SK-MEL-5 (cell line): ENCODE measurements around the gene ADAMTS17. TPM values are rescaled to one million over a fixed set of nuclear protein-coding genes. Genes with fewer than 3 reads are reported as not detected.

Experiments used
- DNase-seq: peaks from one replicate; pipeline ENCODE4 v3.0.0-alpha.2; 2016; ENCODE audit warnings: low read depth, low spot score
- in situ Hi-C: cut with HindIII; loops from 2 replicates; pipeline ENCODE4 v1.10.0; 2016; ENCODE audit warnings: low sequenced_read_pairs, high pct_unique_total_duplicates, low pct_unique_long_range_greater_than_20kb
- total RNA-seq: library from RNA; depleted of rRNA; stranded (reverse); fragments of >200 nt; shearing (Covaris generic); gene quantifications from 2 replicates; pipeline ENCODE4 v1.2.3, GENCODE V29; 2014

Gene ADAMTS17
- total RNA-seq, 1 experiment from 2014 or later: 1.8 TPM

GRCh38 chr15:100005013-100005412 is 336.8 kb downstream of the ADAMTS17 start:
- in situ Hi-C loops: no loop called here
- DNase-seq: no peak

DNA sequence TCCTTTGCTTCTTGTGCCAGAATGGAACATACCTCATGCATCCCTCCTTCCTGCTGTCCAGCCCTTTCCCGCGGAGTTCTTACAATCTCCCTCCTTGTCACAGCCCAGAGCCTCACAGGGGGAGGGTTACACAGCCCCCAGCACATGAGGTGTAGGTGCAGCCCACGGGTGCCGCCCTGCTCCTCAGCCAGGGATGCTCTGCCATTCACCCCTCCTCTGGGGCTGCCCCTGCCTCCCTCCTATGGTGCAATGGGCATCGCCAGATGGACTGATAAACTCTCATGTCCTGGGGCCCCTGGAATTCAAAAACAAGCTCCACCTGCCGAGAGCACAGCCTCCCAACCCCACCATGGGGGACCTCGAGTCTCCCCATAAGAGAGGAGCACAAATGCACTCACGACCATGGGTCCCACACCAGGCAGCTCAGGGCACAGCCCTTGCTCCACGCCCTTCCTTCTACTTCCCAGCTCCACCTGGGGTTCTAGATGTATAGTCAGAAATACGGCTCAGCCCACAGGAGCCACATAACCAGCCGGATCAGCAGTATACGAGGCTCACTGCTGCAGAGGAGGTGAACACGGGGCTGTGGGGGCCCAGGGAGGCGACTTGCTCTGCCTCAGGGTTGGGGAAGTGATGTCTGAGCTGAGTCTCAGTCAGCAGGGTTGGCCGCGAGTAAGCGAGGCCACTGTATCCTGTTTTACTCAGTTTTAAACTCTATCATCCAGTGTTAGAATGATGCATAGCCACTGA is 338.8 kb downstream of the ADAMTS17 start:
- no peak for DNase-seq
- in situ Hi-C loops: no loop called here

DNA sequence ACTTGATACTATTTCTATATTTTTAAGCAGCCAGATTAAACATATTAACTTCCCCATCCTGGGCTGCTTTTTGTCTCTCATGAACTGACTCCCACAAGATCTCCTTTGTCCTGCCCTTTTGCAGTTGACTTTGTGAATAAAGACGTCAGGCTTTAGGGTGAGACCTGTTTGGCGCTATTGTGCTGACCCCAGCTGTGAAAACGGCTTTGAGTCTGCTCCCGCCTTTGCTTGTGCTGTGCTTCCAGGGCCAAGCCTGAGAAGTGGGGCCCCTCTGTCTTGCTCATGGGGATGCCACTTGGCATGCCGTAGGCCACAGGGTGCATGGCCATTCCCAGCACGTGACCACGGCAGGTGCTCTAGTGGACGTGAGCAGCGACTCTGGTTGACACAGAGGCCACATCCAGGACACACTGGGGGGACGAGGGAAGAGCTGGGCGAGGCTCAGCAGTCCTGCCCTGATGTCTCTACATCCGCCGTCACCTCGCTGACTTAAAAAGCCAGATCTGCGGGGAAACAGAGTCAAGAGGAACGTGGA is 339.6 kb downstream of the ADAMTS17 start:
- in situ Hi-C loops: no loop called here
- peak; percentile 9 for DNase-seq

GRCh38 chr15:100001405-100001804 is 340.4 kb downstream of the ADAMTS17 start:
- no peak for DNase-seq
- in situ Hi-C loops: no loop called here

DNA sequence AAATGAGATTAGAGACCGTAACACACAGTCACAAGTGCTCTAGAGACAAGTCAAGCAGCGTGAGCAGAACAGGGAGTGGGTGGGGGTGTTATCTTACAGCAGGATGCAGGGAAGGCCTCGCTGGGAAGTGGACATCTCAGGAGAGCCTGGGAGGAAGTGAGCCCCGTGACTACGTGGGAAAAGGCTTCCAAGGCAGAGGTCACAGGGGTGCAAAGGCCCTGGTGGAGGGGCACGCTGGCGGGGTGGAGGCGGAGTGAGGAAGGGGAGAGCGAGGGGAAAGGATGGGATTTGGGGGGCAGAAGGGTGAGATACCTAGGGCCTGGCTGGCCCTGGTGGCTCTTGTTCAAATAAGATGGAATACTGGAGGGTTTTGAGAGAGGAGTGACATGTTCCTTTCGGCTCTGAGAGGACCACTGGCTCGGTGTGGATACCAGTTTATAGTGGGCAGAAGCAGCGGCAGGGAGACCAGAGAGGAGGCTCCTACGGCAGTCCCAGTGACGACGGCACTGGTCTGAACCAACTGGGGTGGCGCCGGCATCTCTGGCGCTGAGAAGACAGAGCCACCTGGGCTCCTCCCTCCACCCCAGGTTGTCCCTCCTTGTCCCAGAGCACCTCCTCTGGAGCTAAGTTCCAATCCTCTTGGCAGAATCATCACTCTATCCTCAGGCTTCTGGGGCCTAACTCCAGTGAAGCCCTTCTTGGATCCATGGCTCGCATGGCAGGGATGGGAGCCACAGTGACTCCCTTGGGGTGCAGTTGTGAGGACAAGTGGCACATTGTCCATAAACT is 342.3 kb downstream of the ADAMTS17 start:
- no peak for DNase-seq
- in situ Hi-C loops: no loop called here

DNA sequence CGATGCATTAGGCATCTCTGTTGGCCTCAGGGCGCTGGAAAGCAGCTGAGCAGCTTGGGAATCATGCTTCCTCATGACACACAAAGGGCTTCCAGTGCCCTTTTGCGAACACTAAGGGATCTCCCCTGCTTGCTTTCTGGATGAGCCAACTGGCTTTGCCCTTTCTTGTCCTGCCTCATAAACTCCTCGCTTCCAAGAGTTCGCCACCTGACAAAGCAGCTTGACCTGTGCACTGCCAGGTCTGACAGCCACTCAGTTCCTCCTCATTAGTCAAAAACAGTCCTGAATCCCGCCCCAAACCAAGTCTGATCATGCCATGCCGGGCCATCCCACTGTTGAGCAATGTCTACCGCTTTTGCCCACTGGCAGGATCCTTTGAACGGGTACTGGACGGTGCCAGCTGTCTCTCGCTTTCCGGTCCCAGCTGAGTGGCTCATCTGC is 343.1 kb downstream of the ADAMTS17 start:
- in situ Hi-C loops: no loop called here
- peak; percentile 57 for DNase-seq

GRCh38 chr15:99997112-99997651 is 344.6 kb downstream of the ADAMTS17 start:
- no peak for DNase-seq
- in situ Hi-C loops: no loop called here

GRCh38 chr15:99996660-99997059 is 345.1 kb downstream of the ADAMTS17 start:
- DNase-seq: no peak
- in situ Hi-C loops: no loop called here

GRCh38 chr15:99995543-99995942 is 346.2 kb downstream of the ADAMTS17 start:
- in situ Hi-C loops: no loop called here
- DNase-seq: no peak

DNA sequence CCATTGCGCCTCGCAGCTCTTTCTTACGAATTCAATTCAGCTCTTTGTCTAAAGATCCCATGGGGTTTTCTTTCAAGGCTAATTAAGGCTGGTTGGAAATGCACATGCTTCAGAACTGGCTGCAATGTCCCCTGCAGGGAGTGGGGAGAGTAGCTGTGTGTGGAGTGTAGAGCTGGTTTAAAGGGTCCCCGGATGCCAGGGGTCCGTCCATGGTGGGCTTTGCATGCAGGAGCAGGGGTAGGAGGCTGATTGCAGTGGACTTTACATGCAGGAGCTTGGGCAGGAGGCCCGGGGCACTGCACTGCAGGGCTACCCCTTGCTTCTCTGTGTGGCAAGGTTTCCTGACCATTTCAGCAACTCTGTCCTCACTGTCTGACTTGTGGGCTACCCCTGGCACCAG is 346.9 kb downstream of the ADAMTS17 start:
- in situ Hi-C loops: no loop called here
- DNase-seq: peak; percentile 40

DNA sequence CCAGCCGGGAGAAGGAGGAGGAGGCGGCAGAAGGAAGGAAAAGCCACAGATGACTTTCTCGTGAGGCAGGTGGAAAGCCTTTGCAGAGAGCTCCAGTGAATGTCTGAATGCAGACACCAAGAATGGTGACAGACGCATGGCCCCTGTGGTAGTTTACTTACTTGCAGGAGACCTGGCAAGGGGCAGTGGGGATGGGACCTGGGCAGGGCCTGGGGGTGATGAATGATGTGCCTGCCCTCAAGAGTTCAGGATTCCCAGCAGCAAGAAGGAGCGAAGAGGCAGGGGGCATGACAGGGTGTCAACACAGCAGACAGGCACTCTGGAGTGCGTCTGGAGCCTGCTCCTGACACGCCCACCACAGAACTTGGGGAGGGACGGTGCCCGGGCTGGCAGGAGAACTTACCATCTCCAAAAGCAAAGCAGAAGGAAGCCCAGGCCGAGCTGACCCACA is 348.1 kb downstream of the ADAMTS17 start:
- no peak for DNase-seq
- in situ Hi-C loops: no loop called here

DNA sequence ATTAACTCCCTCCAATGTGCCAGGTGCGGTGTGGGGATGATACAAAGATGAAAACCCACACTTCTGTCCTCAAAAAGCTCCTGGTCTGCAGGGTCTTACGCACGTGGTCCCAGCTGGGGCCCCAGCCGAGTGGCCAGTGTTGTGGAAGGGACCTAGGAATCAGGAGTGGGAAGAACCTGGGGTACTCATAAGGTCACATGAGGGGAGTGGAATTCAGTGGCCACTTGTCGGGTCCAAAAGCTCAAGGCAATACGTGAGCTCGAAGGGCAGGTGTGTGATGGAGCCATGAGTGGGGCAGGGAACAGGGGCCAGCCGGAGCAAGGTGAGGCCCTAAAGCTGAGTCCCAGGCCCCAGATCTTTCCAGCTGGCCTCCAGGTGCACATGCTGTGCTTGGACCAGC is 348.5 kb downstream of the ADAMTS17 start:
- no peak for DNase-seq
- in situ Hi-C loops: no loop called here

- in situ Hi-C loops: no loop called here
- DNase-seq: no peak
These were observed 349.1 kb downstream of the ADAMTS17 start for GRCh38 chr15:99992611-99993231.

DNA sequence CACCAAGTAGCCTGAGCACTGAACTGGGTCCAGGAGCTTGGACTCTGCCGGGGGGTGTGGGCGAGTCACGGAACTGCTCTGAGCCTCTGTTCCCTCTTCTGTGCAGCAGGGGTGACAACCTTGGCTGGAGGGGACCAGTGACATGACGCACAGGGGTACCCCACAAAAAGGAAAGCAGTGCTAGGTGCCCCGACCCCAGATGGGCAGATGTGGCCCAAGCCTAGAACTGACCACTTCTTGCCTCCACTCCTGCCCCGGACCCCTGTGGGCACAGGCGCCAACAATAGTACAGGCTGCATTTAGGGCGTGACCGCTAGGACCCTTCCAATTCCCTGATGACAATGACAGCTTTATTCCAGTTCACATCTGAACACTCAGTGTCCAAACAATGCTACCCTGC is 352.7 kb downstream of the ADAMTS17 start:
- no peak for DNase-seq
- in situ Hi-C loops: no loop called here

DNA sequence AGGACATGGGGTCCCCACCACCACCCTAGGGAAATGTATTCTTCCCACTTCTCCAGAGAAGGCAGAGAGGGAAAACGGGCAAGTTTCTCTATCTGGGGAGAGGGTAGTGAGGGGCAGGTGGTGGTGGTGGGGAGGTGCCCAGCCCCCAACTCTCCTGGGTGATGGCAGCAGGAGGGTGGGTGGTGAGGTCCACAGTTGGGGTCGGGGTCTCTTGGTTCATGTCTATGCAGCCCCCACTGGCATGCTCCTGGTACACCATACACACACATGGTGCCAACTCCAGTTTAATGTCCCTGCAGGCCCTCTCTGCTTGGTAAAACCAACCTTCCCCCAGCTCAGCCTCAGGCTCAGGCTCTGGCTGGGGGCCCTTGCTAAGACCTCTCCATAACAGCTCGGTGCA is 354.1 kb downstream of the ADAMTS17 start:
- in situ Hi-C loops: no loop called here
- DNase-seq: no peak

DNA sequence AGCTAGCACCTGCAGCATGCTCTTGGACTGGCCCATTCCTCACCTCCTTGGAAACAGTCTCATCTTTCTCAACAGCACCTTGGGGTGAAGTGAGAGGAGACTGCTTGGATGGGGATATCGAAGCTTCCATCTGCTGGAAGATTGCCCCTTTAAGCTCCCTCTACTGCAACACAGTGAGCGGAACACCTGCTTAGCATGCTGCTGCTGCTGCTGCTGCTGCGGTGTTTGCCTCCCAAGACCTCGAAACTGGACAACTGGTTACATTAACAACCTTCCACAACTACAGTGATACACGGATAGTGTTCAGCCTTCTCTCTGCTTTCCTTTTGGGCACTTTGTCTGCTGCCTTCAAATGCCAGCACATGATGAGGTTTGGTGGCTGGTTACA is 354.7 kb downstream of the ADAMTS17 start:
- in situ Hi-C loops: no loop called here
- no peak for DNase-seq

DNA sequence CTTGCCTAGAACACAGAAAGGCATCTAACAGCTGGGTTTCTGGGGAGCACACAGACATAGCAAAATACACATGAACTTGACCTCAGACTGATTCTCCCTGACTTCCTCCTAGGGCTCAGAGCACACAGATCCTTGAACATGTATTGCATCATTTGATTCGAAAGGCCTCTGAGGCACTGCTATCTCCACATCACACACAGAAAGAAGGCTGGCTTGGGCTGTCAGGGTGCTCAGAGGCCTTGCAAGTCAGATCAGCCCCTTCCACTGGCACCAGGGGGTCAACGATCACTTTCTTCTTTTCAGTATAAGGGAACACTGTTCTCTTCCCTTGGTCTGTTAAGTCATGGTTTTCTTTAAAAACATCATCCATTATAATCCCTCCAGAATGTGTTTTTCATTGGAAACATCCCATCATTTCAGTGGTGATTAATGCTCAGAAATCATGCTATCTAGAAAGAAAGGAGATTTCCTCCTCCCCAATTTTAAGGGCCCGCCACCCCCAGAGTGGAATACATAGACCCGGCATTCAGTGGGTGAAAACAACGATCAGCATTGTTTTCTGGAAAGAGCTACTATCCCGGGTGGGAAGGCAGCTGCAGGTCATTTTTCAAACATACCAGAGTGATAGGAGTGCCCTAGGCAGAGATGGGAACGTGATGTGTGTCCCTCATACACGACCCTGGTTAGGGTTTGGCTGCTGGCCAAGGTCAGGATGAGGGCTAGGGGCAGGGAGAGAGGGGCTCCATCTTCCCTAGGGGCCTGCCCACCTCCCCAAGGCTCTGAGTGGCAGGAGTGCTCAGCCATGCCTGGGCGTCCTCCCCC is 355.3 kb downstream of the ADAMTS17 start:
- in situ Hi-C loops: no loop called here
- peak; percentile 55 for DNase-seq
